Right lobe of liver (tissue), 4 donors: Measurements from ENCODE around the gene FAM229A.

Experiments
- CTCF ChIP-seq, 4 donors: fragments of 200-600 bp in 3 of 4; fragments of 450-650 bp in 1 of 4; IDR thresholded peaks; one replicate each; pipeline versions ENCODE4 v1.5.1 to v1.8.0; 2016 to 2022; ENCODE audit warnings: antibody characterized with exemption in 4 of 4, mild to moderate bottlenecking in 2 of 4
- POLR2A ChIP-seq: fragments of 450-650 bp; IDR thresholded peaks from one replicate; pipeline ENCODE4 v1.6.1; 2017; ENCODE audit warnings: antibody characterized with exemption, mild to moderate bottlenecking
- donor health status: DM: no; HTN: no; CAD: no.
- donor health status: DM: no; HTN: no; CAD: no.
- donor health status: DM: no; HTN: yes; CAD: no.

- TF ChIP-seq CTCF (IDR thresholded peaks at IDR 0.05), result no peak
- no peak for TF ChIP-seq POLR2A
These were observed 22.8 kb downstream of the FAM229A start for GRCh38 chr1:32339363-32339978.
